ENCODE measurements around the gene RRBP1.

RRBP1 gene

DNA sequence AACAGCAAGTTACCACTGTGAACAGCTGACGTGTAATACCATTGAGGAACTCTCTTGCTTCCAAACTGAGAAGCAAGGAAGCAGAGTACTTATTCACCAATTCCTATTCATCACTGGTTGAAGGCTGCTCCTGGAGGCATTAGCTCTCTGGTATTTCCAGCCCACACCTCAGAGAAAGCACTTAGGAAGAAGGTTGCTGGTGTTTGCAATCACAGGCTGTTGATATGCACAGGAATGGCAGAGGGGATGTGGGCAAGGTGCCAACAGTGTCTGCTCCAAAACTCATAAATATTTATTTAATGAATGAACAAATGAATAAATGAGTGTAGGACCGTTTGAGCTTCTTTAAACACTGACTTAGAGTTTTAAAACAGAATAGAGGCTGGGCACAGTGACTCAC, 6.9 kb upstream of the RRBP1 start:
- in situ Hi-C loops (cut with HindIII; ENCODE audit: low pct_ligation_motif_present, low pct_unique_long_range_greater_than_20kb, low sequenced_read_pairs), result no loop called here

DNA sequence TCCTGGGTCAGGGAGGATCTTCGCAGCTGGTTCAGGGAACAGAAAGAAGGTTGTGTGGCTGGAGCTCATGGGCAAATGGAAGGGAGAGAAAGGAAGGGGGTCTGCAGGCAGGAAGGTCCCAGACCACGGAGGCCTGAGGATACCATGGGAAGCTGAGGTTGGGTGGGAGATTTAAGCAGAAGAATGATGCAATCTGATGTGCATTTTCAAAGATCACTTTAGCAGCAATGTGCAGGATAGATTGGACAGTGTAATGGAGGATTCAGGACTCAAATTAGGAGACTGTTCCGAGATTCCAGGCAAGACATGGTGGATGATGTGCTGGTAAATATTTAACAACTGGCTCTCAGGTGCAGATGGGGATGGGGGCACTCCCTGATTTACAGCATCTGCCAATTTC, 5.8 kb upstream of the RRBP1 start:
- in situ Hi-C loops (cut with HindIII; ENCODE audit: low pct_ligation_motif_present, low pct_unique_long_range_greater_than_20kb, low sequenced_read_pairs), result no loop called here
- DNase-seq, result no peak

More for the DNA sequence above, 6.9 kb upstream of the RRBP1 start:
- DNase-seq, result no peak

GRCh38 chr20:17685168-17685567, 3.1 kb upstream of the RRBP1 start:
- in situ Hi-C loops (cut with HindIII; ENCODE audit: low pct_ligation_motif_present, low pct_unique_long_range_greater_than_20kb, low sequenced_read_pairs), result no loop called here
- DNase-seq, result no peak

DNA sequence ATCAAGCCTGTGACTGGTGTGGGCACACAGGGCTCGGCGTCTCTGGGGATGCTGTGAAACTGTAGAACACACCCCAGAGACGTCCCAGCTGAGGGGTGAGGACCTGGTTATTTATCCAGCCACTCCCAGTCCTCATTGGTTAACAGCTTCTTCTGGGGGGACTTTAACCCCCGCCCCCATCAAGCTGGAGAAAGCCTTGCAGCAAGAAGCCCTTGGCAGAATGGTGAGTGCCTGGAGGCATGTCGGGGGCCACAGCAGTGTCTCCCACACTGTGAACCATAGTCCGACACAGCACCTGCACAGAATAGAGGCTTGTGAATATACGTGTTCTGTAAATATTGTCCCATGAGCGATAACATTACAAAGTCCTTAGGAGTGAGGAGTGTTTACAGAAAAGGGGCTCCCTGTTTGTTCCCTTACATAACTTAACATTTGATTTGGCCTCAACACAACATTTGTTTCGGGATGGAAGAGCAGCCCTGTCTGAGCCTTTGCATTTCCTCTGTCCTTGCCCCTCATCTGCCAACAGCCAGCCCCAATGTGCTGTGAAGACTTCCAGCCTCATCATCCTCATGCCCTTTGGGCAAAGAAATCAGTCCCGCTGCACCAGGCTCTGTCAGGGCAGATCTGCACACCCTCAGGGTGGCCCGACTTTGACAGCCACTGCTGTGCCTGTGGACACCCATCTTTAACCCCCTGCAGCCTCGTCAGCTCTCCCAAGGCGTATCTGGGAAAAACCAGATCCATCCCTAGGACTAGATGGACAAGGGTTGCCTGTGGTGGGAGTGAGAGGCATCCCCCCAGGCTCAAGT, 2.2 kb upstream of the RRBP1 start:
- no peak for DNase-seq
- in situ Hi-C loops (cut with HindIII; ENCODE audit: low pct_ligation_motif_present, low pct_unique_long_range_greater_than_20kb, low sequenced_read_pairs), result no loop called here

- in situ Hi-C loops (cut with HindIII; ENCODE audit: low pct_ligation_motif_present, low pct_unique_long_range_greater_than_20kb, low sequenced_read_pairs), result no loop called here
- no peak for DNase-seq
Measured at GRCh38 chr20:17683218-17684076, 1.4 kb upstream of the RRBP1 start.

DNA sequence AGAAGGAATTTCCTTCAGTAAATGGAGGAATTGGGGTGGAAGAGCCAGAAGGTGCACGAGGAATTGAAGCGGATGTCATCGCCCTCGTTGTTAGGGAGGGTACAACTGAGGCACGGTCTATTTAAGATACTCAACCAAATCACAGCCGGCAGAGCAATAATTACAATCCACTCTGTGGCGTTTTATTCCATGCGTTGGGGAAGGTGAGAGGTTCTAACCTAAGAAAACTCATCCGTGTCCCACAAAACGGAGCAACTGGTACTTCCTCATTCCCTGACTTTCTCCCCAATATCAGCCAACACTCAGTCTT, 802 bp upstream of the RRBP1 start:
- DNase-seq, result no peak
- in situ Hi-C loops (cut with HindIII; ENCODE audit: low pct_ligation_motif_present, low pct_unique_long_range_greater_than_20kb, low sequenced_read_pairs), result no loop called here

GRCh38 chr20:17681726-17682102, 328 bp downstream of the RRBP1 start:
- in situ Hi-C loops (cut with HindIII; ENCODE audit: low pct_ligation_motif_present, low pct_unique_long_range_greater_than_20kb, low sequenced_read_pairs), result no loop called here
- no peak for DNase-seq

GRCh38 chr20:17680836-17681725, 961 bp downstream of the RRBP1 start:
- in situ Hi-C loops (cut with HindIII; ENCODE audit: low pct_ligation_motif_present, low pct_unique_long_range_greater_than_20kb, low sequenced_read_pairs), result no loop called here
- DNase-seq, result peak; percentile 71

GRCh38 chr20:17679941-17680835, 1.9 kb downstream of the RRBP1 start:
- peak; percentile 33 for DNase-seq
- in situ Hi-C loops (cut with HindIII; ENCODE audit: low pct_ligation_motif_present, low pct_unique_long_range_greater_than_20kb, low sequenced_read_pairs), result no loop called here

DNA sequence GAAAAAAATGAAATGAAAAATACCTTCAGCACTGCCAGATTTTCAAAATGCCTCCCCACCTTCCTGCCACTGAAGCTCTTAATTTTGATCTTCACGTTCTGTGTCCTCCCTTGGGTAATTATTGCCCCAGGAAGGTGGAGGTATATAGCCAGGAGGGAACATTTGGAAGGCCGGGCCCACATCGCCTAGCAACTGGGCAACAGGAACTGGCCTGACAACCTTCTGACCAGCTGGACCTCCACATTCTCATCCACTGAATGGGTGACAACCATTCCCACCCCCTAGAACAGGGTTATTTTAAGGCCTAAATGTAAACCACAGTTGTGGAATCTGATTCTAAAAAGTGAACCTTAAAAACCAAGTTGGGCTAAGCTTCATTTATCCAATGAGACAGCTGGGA, 3.2 kb downstream of the RRBP1 start:
- no peak for DNase-seq
- in situ Hi-C loops (cut with HindIII; ENCODE audit: low pct_ligation_motif_present, low pct_unique_long_range_greater_than_20kb, low sequenced_read_pairs), result no loop called here

- no peak for DNase-seq
- in situ Hi-C loops (cut with HindIII; ENCODE audit: low pct_ligation_motif_present, low pct_unique_long_range_greater_than_20kb, low sequenced_read_pairs), result no loop called here
Measured at GRCh38 chr20:17678295-17678694, 3.7 kb downstream of the RRBP1 start.

DNA sequence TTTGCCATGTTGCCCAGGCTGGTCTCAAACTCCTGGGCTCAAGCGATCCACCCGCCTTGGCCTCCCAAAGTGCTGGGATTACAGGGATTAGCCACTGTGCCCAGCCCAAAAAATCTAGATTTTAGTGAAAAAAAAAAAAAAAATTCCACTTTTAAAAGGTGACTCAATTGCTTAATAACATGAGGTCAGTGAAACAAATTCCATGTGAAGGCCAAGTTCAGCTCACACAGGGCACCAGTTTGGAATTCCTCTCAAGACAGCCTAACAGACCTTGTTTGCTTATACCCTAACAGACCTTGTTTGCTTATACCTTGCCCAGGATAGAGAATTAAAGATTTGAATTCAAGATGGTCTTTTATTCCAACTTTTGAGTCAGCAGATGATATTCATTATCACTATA, 5.1 kb downstream of the RRBP1 start:
- no peak for DNase-seq
- in situ Hi-C loops (cut with HindIII; ENCODE audit: low pct_ligation_motif_present, low pct_unique_long_range_greater_than_20kb, low sequenced_read_pairs), result no loop called here

GRCh38 chr20:17676378-17676759, 5.7 kb downstream of the RRBP1 start:
- in situ Hi-C loops (cut with HindIII; ENCODE audit: low pct_ligation_motif_present, low pct_unique_long_range_greater_than_20kb, low sequenced_read_pairs), result no loop called here
- DNase-seq, result no peak

GRCh38 chr20:17675519-17676377, 6.3 kb downstream of the RRBP1 start:
- in situ Hi-C loops (cut with HindIII; ENCODE audit: low pct_ligation_motif_present, low pct_unique_long_range_greater_than_20kb, low sequenced_read_pairs), result no loop called here
- no peak for DNase-seq

DNA sequence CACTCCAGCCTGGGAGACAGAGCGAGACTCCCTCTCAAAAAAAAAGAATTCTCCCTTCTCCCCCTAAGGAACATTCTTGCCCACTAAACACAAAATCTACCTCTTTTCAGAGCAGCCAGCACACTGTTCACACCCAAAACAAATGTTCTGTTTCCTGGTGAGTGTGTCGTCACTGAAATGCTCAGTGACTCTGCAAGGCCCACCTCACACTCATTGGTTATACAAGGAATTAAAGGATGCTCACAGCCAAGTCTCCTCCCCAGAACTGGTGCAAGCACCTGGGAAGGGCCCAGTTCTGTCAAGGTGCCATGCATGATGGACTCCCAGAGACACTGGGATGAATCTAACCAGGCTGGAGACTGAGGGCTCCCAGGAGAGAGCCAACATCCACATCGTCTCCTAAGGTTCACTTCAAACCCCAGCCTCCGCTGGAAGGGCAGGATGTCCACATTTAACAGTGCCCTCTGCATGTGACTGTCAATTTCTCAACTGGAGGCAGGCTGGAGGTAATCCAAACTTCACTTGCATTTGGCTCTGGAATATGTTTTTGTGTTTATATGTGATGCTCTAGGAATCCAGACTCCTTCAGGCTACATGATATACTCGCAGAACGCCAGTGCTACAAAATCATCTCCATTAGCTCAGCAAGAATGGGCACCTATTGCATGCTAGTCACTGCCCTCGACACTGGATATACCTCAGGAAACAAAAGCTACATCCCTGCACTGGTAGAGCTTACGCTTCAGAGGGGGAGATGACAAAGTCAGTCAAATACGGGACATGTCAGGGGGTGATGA, 7.1 kb downstream of the RRBP1 start:
- DNase-seq, result no peak
- in situ Hi-C loops (cut with HindIII; ENCODE audit: low pct_ligation_motif_present, low pct_unique_long_range_greater_than_20kb, low sequenced_read_pairs), result no loop called here

- DNase-seq, result no peak
- in situ Hi-C loops (cut with HindIII; ENCODE audit: low pct_ligation_motif_present, low pct_unique_long_range_greater_than_20kb, low sequenced_read_pairs), result no loop called here
Measured at GRCh38 chr20:17673084-17673483, 9.0 kb downstream of the RRBP1 start.

DNA sequence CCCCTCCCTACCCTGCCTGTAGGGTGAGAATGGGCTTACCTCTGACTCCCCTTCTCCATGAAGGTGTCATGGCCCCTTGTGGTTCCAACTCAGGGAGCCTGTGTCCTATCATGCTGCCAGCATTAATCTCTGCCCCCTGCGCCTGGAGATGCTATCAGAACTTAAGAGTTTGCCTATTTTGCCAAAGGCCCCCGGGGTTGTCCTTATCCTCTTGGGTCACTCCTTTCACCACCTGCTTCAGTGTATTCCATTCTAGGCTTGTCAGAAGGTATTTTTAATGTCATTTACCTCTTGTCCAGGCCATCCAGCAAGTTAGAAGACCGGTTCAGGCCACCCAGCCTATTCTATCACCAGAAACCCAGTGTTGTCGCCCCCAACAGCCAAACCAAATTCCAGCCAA, 10.5 kb downstream of the RRBP1 start:
- no peak for DNase-seq
- in situ Hi-C loops (cut with HindIII; ENCODE audit: low pct_ligation_motif_present, low pct_unique_long_range_greater_than_20kb, low sequenced_read_pairs), result no loop called here

Measured in ACHN (cell line).